Activated B cell treated with CpG ODN at 0.5 μM for 24 hours (primary cell): Measurements from ENCODE around the gene ACOT13. TPM values are rescaled to one million over a fixed set of nuclear protein-coding genes. Genes with fewer than 3 reads are reported as not detected.
A peak's percentile ranks its signal among the peaks of the same experiment; 100 is the strongest.
"Not testable (repeated sequence)": the region's sequence is repeated elsewhere in the genome, so short reads cannot be mapped to it uniquely, and the experiment has no call there.

ENCODE experiments used
- ATAC-seq: fragments of 200-7000 bp; cut with Tn5 transposase; one replicate; pipeline ENCODE4 v1.10.0; 2021; ENCODE audit warnings: low read depth, mild to moderate bottlenecking, moderate library complexity
- CTCF ChIA-PET: fragments of 350-600 bp; sonication (Branson Sonifier 250); formaldehyde crosslinking; loops from one replicate; lab custom pipeline; 2021; ENCODE audit warnings: antibody characterized with exemption; lab: Charles Lee
- POLR2A ChIA-PET: fragments of 350-600 bp; sonication (Branson Sonifier 250); formaldehyde crosslinking; loops from one replicate; lab custom pipeline; 2021; ENCODE audit warnings: antibody characterized with exemption; lab: Charles Lee
- DNase-seq: peaks from one replicate; pipeline ENCODE4 v3.0.0; 2022
- H3K27ac Mint-ChIP-seq: one replicate; pipeline ENCODE4 v1.8.0; 2020; ENCODE audit warnings: mixed read lengths
- H3K27me3 Mint-ChIP-seq: one replicate; pipeline ENCODE4 v1.8.0; 2021; ENCODE audit warnings: mixed read lengths
- H3K36me3 Mint-ChIP-seq: one replicate; pipeline ENCODE4 v1.8.0; 2021; ENCODE audit warnings: low read depth, mixed read lengths
- H3K4me1 Mint-ChIP-seq: one replicate; pipeline ENCODE4 v1.8.0; 2021; ENCODE audit warnings: mixed read lengths
- H3K4me3 Mint-ChIP-seq: one replicate; pipeline ENCODE4 v1.8.0; 2020; ENCODE audit warnings: mild to moderate bottlenecking, mixed read lengths
- H3K9me3 Mint-ChIP-seq: one replicate; pipeline ENCODE4 v1.8.0; 2020; ENCODE audit warnings: mixed read lengths
- intact Hi-C: fragments of 100-400 bp; cut with micrococcal nuclease; formaldehyde crosslinking; loops from one replicate; pipeline ENCODE4 v1.15.1; 2024
- total RNA-seq: library from RNA; stranded (reverse); gene quantifications from 2 replicates; pipeline ENCODE4 v1.2.3, GENCODE V29; 2022
- TF ChIP-seq, protein P1 (sequence below): fragments of 200-600 bp; IDR thresholded peaks from one replicate; pipeline ENCODE4 v1.8.0; 2022; ENCODE audit warnings: antibody characterized with exemption, mild to moderate bottlenecking

Gene ACOT13
- total RNA-seq, 1 donor from 2014 or later, result 13.8 TPM

GRCh38 chr6:24692003-24692402, 25.1 kb downstream of the ACOT13 start:
- DNase-seq, result no peak
- Mint-ChIP-seq H3K4me1 (no peaks in the 10 kb centered on the region), H3K9me3 (no peaks in the 10 kb centered on the region), H3K27ac (no peak overlapping the region), H3K4me3 (no peak overlapping the region), H3K36me3 (peaks cover 6% of the 10 kb centered on the region), H3K27me3 (no peaks in the 10 kb centered on the region)
- TF ChIP-seq, protein P1, sequence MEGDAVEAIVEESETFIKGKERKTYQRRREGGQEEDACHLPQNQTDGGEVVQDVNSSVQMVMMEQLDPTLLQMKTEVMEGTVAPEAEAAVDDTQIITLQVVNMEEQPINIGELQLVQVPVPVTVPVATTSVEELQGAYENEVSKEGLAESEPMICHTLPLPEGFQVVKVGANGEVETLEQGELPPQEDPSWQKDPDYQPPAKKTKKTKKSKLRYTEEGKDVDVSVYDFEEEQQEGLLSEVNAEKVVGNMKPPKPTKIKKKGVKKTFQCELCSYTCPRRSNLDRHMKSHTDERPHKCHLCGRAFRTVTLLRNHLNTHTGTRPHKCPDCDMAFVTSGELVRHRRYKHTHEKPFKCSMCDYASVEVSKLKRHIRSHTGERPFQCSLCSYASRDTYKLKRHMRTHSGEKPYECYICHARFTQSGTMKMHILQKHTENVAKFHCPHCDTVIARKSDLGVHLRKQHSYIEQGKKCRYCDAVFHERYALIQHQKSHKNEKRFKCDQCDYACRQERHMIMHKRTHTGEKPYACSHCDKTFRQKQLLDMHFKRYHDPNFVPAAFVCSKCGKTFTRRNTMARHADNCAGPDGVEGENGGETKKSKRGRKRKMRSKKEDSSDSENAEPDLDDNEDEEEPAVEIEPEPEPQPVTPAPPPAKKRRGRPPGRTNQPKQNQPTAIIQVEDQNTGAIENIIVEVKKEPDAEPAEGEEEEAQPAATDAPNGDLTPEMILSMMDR, result no peak
- ATAC-seq, result no peak
- ChIA-PET POLR2A (no interaction called here), CTCF (interaction anchor here (8.0 kb wide), 1 partner anchor 109 kb away, joined by 82 read pairs; no protein-coding TSS in a partner anchor)
- intact Hi-C loops, result no loop called here

- intact Hi-C loops, result no loop called here
- no peaks in the 10 kb centered on the region for H3K27me3 Mint-ChIP-seq
- H3K4me3 Mint-ChIP-seq, result no peak overlapping the region
- TF ChIP-seq, protein P1, result no peak
- DNase-seq (no peak), ATAC-seq (no peak)
- no peaks in the 10 kb centered on the region for H3K9me3 Mint-ChIP-seq
- H3K4me1 Mint-ChIP-seq, result no peaks in the 10 kb centered on the region
- ChIA-PET CTCF (interaction anchor here (8.0 kb wide), 1 partner anchor 109 kb away, joined by 82 read pairs; no protein-coding TSS in a partner anchor), POLR2A (no interaction called here)
- H3K36me3 Mint-ChIP-seq, result peaks cover 3% of the 10 kb centered on the region
- no peak overlapping the region for H3K27ac Mint-ChIP-seq
These were observed 25.5 kb downstream of the ACOT13 start for GRCh38 chr6:24692415-24692814.

- intact Hi-C loops, result no loop called here
- H3K27ac Mint-ChIP-seq, result no peak overlapping the region
- H3K36me3 Mint-ChIP-seq, result peaks cover 4% of the 10 kb centered on the region
- ChIA-PET CTCF (interaction anchor here (8.0 kb wide), 1 partner anchor 110 kb away, joined by 82 read pairs; no protein-coding TSS in a partner anchor), POLR2A (no interaction called here)
- H3K27me3 Mint-ChIP-seq, result no peaks in the 10 kb centered on the region
- TF ChIP-seq, protein P1, result no peak
- H3K9me3 Mint-ChIP-seq, result no peaks in the 10 kb centered on the region
- H3K4me3 Mint-ChIP-seq, result no peak overlapping the region
- ATAC-seq (no peak), DNase-seq (no peak)
- no peaks in the 10 kb centered on the region for H3K4me1 Mint-ChIP-seq
These were observed 26.1 kb downstream of the ACOT13 start for GRCh38 chr6:24692848-24693592.

DNA sequence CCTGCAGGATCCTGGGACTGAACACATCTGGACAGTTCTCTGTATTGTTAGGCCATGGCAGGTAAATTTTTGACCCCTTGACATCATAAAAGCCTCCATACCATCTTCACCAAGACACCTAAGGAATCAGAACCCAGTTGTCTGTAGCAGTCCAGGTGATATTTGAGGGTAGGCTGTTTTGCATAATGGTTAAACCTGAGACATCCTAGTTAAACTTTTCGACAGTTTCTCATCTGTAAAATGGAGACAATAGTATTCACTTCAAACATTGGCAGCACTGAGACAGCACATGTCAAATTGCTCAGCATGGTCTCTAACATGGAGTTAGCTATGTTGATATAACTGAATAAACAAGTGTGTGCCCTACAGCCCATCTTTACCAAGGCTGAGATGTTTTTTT, 27.3 kb downstream of the ACOT13 start:
- H3K27ac Mint-ChIP-seq, result no peak overlapping the region
- POLR2A ChIA-PET, result interaction anchor here (0.7 kb wide), 1 partner anchor 25 kb away, joined by 5 read pairs; no protein-coding TSS in a partner anchor
- H3K4me3 Mint-ChIP-seq, result no peak overlapping the region
- peaks cover 8% of the 10 kb centered on the region for H3K36me3 Mint-ChIP-seq
- ATAC-seq (no peak), DNase-seq (no peak)
- no peaks in the 10 kb centered on the region for H3K27me3 Mint-ChIP-seq
- intact Hi-C loops, result loop anchor here (2.0 kb wide), 1 partner anchor 27 kb away; the partner anchor contains the start of genes ACOT13 and TDP2
- H3K4me1 Mint-ChIP-seq, result no peaks in the 10 kb centered on the region
- no peaks in the 10 kb centered on the region for H3K9me3 Mint-ChIP-seq
- TF ChIP-seq, protein P1, result no peak
- CTCF ChIA-PET, result interaction anchor here (0.8 to 8.0 kb wide), 3 partner anchors 111 to 199 kb away, joined by 3 to 82 read pairs (median 5); partner anchors contain the start of gene ALDH5A1

- peak; percentile 74 for ATAC-seq
- H3K4me1 Mint-ChIP-seq, H3K27me3 Mint-ChIP-seq, POLR2A ChIA-PET, DNase-seq, H3K27ac Mint-ChIP-seq, H3K9me3 Mint-ChIP-seq, H3K4me3 Mint-ChIP-seq: not testable (repeated sequence)
- CTCF ChIA-PET, result interaction anchor here (0.9 to 8.0 kb wide), 5 partner anchors 112 to 412 kb away, joined by 3 to 82 read pairs (median 5); partner anchors contain the start of gene ALDH5A1
- intact Hi-C loops, result loop anchor here (1.0 to 2.0 kb wide), 7 partner anchors 29 to 412 kb away; partner anchors contain the start of genes ACOT13 and TDP2
- H3K36me3 Mint-ChIP-seq, result peaks cover 15% of the 10 kb centered on the region
These were observed 28.8 kb downstream of the ACOT13 start for GRCh38 chr6:24695635-24696034.
